IMR-90 (cell line): ENCODE data around the gene PIK3CB. TPM values are rescaled to one million over a fixed set of nuclear protein-coding genes. Genes with fewer than 3 reads are reported as not detected.
"Not testable (repeated sequence)": the region's sequence is repeated elsewhere in the genome, so short reads cannot be mapped to it uniquely, and the experiment has no call there.

Source experiments
- ATAC-seq: fragments of 200-7000 bp; cut with Tn5 transposase; 2 replicates; pipeline ENCODE4 v1.9.1; 2020; ENCODE audit warnings: low read depth, mild to moderate bottlenecking, moderate library complexity
- BruUV-seq: library from RNA; stranded (reverse); fragments of 400-500 nt; replicated peaks from 2 replicates; lab custom pipeline; 2021; lab: Mats Ljungman, UMichigan
- CTCF ChIA-PET: fragments of 300-600 bp; formaldehyde crosslinking; extraction: SDS; loops from one replicate; lab custom pipeline; 2021; ENCODE audit warnings: antibody characterized with exemption; lab: Yijun Ruan, JAX
- POLR2A ChIA-PET: fragments of 300-600 bp; sonication (Branson Sonifier 250); formaldehyde crosslinking; loops from one replicate; lab custom pipeline; 2022; ENCODE audit warnings: antibody characterized with exemption; ENCODE audit not compliant: unreplicated experiment; lab: Charles Lee
- DNase-seq: peaks from one replicate; pipeline ENCODE4 v3.0.0; 2013
- H2AFZ ChIP-seq: replicated peaks from 2 replicates; pipeline ENCODE3; 2013; ENCODE audit warnings: low read length, mild to moderate bottlenecking; ENCODE audit not compliant: poor library complexity
- H2AK5ac ChIP-seq: 2 replicates; pipeline ENCODE4 v1.6.1; 2013; ENCODE audit warnings: low read depth, low read length, inconsistent platforms
- H2AK9ac ChIP-seq: replicated peaks from 2 replicates; pipeline ENCODE3; 2013; ENCODE audit warnings: mild to moderate bottlenecking, low read depth, low read length, moderate library complexity; ENCODE audit not compliant: poor library complexity
- H2BK120ac ChIP-seq: 2 replicates; pipeline ENCODE4 v1.6.1; 2013; ENCODE audit warnings: low read depth, low read length, inconsistent platforms
- H2BK15ac ChIP-seq: 3 replicates; pipeline ENCODE4 v1.6.1; 2013; ENCODE audit warnings: low read depth, low read length, inconsistent platforms
- H2BK20ac ChIP-seq: 2 replicates; pipeline ENCODE4 v1.6.1; 2013; ENCODE audit warnings: low read depth, mild to moderate bottlenecking, inconsistent platforms, low read length, moderate library complexity
- H2BK5ac ChIP-seq: 2 replicates; pipeline ENCODE4 v1.6.1; 2013; ENCODE audit warnings: mild to moderate bottlenecking, low read depth, low read length, inconsistent platforms; ENCODE audit not compliant: poor library complexity, severe bottlenecking
- H3K14ac ChIP-seq: replicated peaks from 2 replicates; pipeline ENCODE4 v1.6.1; 2013; ENCODE audit warnings: low read depth, low read length, inconsistent platforms
- H3K18ac ChIP-seq: 2 replicates; pipeline ENCODE4 v1.6.1; 2013; ENCODE audit warnings: low read depth, low read length, control low read depth
- H3K23ac ChIP-seq: 2 replicates; pipeline ENCODE4 v1.6.1; 2013; ENCODE audit warnings: low read depth, low read length, inconsistent platforms
- H3K27ac ChIP-seq: 2 replicates; pipeline ENCODE4 v1.5.1; 2013; ENCODE audit warnings: mild to moderate bottlenecking, control low read depth, low read length; ENCODE audit not compliant: insufficient read depth
- H3K27me3 ChIP-seq: 2 replicates; pipeline ENCODE4 v1.6.1; 2013; ENCODE audit warnings: low read length; ENCODE audit not compliant: control insufficient read depth, insufficient read depth
- H3K36me3 ChIP-seq: 2 replicates; pipeline ENCODE4 v1.6.1; 2013; ENCODE audit warnings: low read length, mixed read lengths; ENCODE audit not compliant: control insufficient read depth, insufficient read depth
- H3K4ac ChIP-seq: 2 replicates; pipeline ENCODE4 v1.6.1; 2013; ENCODE audit warnings: low read depth, low read length, inconsistent platforms
- H3K4me1 ChIP-seq: 2 replicates; pipeline ENCODE4 v1.6.1; 2013; ENCODE audit warnings: low read length, mixed read lengths; ENCODE audit not compliant: control insufficient read depth, insufficient read depth
- H3K4me2 ChIP-seq: 2 replicates; pipeline ENCODE4 v1.6.1; 2013; ENCODE audit warnings: low read depth, mild to moderate bottlenecking, control low read depth, low read length, moderate library complexity
- H3K4me3 ChIP-seq: 2 replicates; pipeline ENCODE4 v1.5.1; 2013; ENCODE audit warnings: low read depth, mild to moderate bottlenecking, control low read depth, low read length, moderate library complexity; ENCODE audit not compliant: insufficient read depth
- H3K56ac ChIP-seq: 2 replicates; pipeline ENCODE4 v1.6.1; 2013; ENCODE audit warnings: low read length, inconsistent platforms; ENCODE audit not compliant: insufficient read depth; ENCODE audit errors: extremely low read depth
- H3K79me1 ChIP-seq, 2 experiments: 2 replicates each; pipeline ENCODE4 v1.6.1; 2013; ENCODE audit warnings: low read length in 2 of 2, inconsistent platforms in 1 of 2, low read depth in 1 of 2
- H3K9ac ChIP-seq: 2 replicates; pipeline ENCODE4 v1.6.1; 2013; ENCODE audit warnings: low read depth, low read length, control low read depth
- H3K9me1 ChIP-seq: 2 replicates; pipeline ENCODE4 v1.6.1; 2013; ENCODE audit warnings: low read length, inconsistent platforms; ENCODE audit not compliant: insufficient read depth
- H3K9me3 ChIP-seq: 2 replicates; pipeline ENCODE4 v1.6.1; 2013; ENCODE audit warnings: low read length; ENCODE audit not compliant: control insufficient read depth, insufficient read depth
- H4K20me1 ChIP-seq: 2 replicates; pipeline ENCODE4 v1.6.1; 2013; ENCODE audit warnings: low read length, inconsistent platforms; ENCODE audit not compliant: insufficient read depth
- H4K5ac ChIP-seq: 2 replicates; pipeline ENCODE4 v1.6.1; 2013; ENCODE audit warnings: mild to moderate bottlenecking, low read depth, low read length, control low read depth
- H4K8ac ChIP-seq, 2 experiments: 2 replicates each; pipeline ENCODE4 v1.6.1; 2013; ENCODE audit warnings: low read depth in 2 of 2, low read length in 2 of 2, control low read depth in 1 of 2, inconsistent platforms in 1 of 2
- H4K91ac ChIP-seq: 2 replicates; pipeline ENCODE4 v1.6.1; 2013; ENCODE audit warnings: low read depth, low read length, inconsistent platforms; ENCODE audit not compliant: insufficient read depth
- MXI1 ChIP-seq: IDR thresholded peaks from 2 replicates; pipeline ENCODE4 v1.6.1; 2012; ENCODE audit warnings: low read depth, mild to moderate bottlenecking, low read length, moderate library complexity, borderline replicate concordance
- WGBS, 2 experiments: methylation state at CpG; one replicate each; pipeline versions ENCODE4 v1.1.5 to v1.1.7; 2013; ENCODE audit warnings: missing lambda C conversion rate in 2 of 2; ENCODE audit not compliant: insufficient read length in 1 of 2; ENCODE audit errors: extremely low coverage in 2 of 2; 5-methylcytosine and 5-hydroxymethylcytosine counted together
- dilution Hi-C: fragments of 300-500 bp; cut with HindIII; formaldehyde crosslinking; loops from one replicate; pipeline ENCODE4 v1.14.3; 2018; ENCODE audit warnings: low sequenced_read_pairs; ENCODE audit not compliant: unreplicated experiment
- in situ Hi-C: fragments of 300-500 bp; cut with MboI; formaldehyde crosslinking; loops from 3 replicates; pipeline ENCODE4 v1.14.3; 2019; ENCODE audit warnings: low sequenced_read_pairs, inconsistent platforms, mixed read lengths
- intact Hi-C: fragments of 100-400 bp; cut with micrococcal nuclease; formaldehyde crosslinking; loops from 2 replicates; pipeline ENCODE4 v1.10.0; 2022
- polyA plus RNA-seq, 3 experiments: library from polyadenylated mRNA; depleted of rRNA; stranded (reverse); fragments of >200 nt; gene quantifications; 2 replicates each; pipeline ENCODE4 v1.2.3, GENCODE V29; 2012; ENCODE audit warnings: low replicate concordance in 1 of 3
- total RNA-seq: library from RNA; depleted of rRNA; stranded (reverse); fragments of >200 nt; gene quantifications from 2 replicates; pipeline ENCODE4 v1.2.3, GENCODE V29; 2012

PIK3CB gene
- total and polyA plus RNA-seq, 2 of the 4 experiments (the other 2 are of a cell fraction), result 6.3 to 6.8 TPM

- Histone ChIP-seq H3K4me2 (no peak overlapping the region), H4K5ac (no peak overlapping the region), H3K23ac (no peak overlapping the region), H4K91ac (no peak overlapping the region), H3K18ac (no peak overlapping the region), H4K20me1 (no peaks in the 10 kb centered on the region), H3K9me3 (no peaks in the 10 kb centered on the region), H2BK15ac (no peak overlapping the region), H2BK120ac (no peak overlapping the region), H3K27ac (no peak overlapping the region), H3K4me1 (no peaks in the 10 kb centered on the region), H4K8ac (no peak overlapping the region), H3K14ac (no peak overlapping the region), H3K79me1 (no peaks in the 10 kb centered on the region), H3K36me3 (no peaks in the 10 kb centered on the region), H2BK20ac (no peak overlapping the region), H2BK5ac (no peak overlapping the region), H3K4me3 (no peak overlapping the region), H3K4ac (no peak overlapping the region), H2AK5ac (no peak overlapping the region), H3K56ac (no peak overlapping the region), H3K9me1 (no peaks in the 10 kb centered on the region), H2AK9ac (no peak overlapping the region), H3K9ac (no peak overlapping the region), H2AFZ (no peak overlapping the region), H3K27me3 (no peaks in the 10 kb centered on the region)
- ChIA-PET POLR2A (no interaction called here), CTCF (interaction anchor here (0.9 to 2.0 kb wide), 2 partner anchors 12 to 209 kb away, joined by 3 to 4 read pairs; no protein-coding TSS in a partner anchor)
- peak; percentile 83 for ATAC-seq
- intact Hi-C loops (no loop called here), in situ Hi-C loops (no loop called here), dilution Hi-C loops (no loop called here)
- TF ChIP-seq MXI1, result no peak
- peak; percentile 58 for DNase-seq
- WGBS, 2 experiments, result 100% methylated on average over 1 of the region's 5 CpGs; no CpG with 5 or more reads in 1 of the 2 experiments
- no TSS peak for BruUV-seq
These were observed 107.6 kb downstream of the PIK3CB start for GRCh38 chr3:138726946-138727730.

- H4K20me1 ChIP-seq, H2BK15ac ChIP-seq, H3K4ac ChIP-seq, in situ Hi-C loops, H3K79me1 ChIP-seq, H4K8ac ChIP-seq, H3K4me2 ChIP-seq, H2AK9ac ChIP-seq, H3K9me1 ChIP-seq, POLR2A ChIA-PET, H3K27ac ChIP-seq, H2AK5ac ChIP-seq, intact Hi-C loops, H2BK120ac ChIP-seq, H2BK20ac ChIP-seq, dilution Hi-C loops, H2AFZ ChIP-seq, H3K23ac ChIP-seq, BruUV-seq, H3K9ac ChIP-seq, H3K56ac ChIP-seq, H3K36me3 ChIP-seq, H2BK5ac ChIP-seq, H3K9me3 ChIP-seq, H3K4me3 ChIP-seq, H4K91ac ChIP-seq, H3K14ac ChIP-seq, H3K18ac ChIP-seq, H4K5ac ChIP-seq, H3K4me1 ChIP-seq, H3K27me3 ChIP-seq: not testable (repeated sequence)
- no CpG with 5 or more reads among the region's 2 CpGs for WGBS, 2 experiments
- DNase-seq (peak; percentile 47), ATAC-seq (peak; percentile 27)
- CTCF ChIA-PET, result interaction anchor here (0.6 to 2.0 kb wide), 3 partner anchors 10 to 210 kb away, joined by 3 to 4 read pairs (median 3); no protein-coding TSS in a partner anchor
These were observed 108.7 kb downstream of the PIK3CB start for GRCh38 chr3:138726042-138726441.
